ENCODE results near the gene CARD14. TPM values are rescaled to one million over a fixed set of nuclear protein-coding genes. Genes with fewer than 3 reads are reported as not detected.

The CARD14 gene
- total RNA-seq, 1 donor from 2014 or later: 0.60 TPM

DNA sequence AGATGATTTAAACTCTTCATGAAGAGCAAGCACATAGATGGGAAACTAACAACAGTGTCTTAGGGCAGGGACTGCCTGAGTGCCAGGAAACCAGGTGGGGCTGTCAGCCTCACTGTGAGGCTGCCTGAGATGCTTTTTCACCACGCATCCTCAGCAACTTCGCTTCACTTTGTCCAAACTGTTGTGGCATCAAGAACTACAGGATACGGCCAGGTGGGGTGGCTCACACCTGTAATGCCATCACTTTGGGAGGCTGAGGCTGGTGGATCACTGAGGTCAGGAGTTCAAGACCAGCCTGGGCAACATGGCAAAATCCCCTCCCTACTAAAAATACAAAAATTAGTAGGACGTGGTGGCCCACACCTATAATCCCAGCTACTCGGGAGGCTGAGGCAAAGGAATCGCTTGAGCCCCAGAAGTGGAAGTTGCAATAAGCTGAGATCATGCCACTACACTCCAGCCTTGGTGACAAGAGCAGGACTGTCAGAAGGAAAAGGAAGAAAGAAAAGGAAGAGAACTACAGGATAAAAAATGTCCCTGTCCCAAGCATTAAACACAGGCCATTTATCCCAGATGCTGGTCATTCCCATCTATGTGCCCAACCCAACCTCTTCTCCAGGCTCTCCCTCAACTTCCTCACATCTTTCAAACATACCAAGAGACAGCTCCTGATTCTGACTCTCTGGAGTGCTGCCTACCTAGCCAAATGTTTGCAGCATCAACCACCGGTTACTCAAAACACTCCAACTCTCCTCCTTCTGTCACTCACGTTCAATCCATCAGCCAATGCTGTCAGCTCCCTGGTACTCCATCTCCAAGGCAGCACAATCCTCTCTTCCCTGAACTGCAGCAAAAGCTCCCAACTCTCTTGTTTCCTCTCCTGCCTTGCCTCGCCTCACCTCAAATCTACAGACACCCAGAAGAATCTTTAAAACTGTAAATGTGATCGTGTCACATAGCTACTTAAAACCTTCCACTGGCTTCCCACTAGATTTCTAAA, 24.5 kb upstream of the CARD14 start:
- no peak for TF ChIP-seq EZH2phosphoT487 (IDR thresholded peaks at IDR 0.05)
- TF ChIP-seq, protein P1, sequence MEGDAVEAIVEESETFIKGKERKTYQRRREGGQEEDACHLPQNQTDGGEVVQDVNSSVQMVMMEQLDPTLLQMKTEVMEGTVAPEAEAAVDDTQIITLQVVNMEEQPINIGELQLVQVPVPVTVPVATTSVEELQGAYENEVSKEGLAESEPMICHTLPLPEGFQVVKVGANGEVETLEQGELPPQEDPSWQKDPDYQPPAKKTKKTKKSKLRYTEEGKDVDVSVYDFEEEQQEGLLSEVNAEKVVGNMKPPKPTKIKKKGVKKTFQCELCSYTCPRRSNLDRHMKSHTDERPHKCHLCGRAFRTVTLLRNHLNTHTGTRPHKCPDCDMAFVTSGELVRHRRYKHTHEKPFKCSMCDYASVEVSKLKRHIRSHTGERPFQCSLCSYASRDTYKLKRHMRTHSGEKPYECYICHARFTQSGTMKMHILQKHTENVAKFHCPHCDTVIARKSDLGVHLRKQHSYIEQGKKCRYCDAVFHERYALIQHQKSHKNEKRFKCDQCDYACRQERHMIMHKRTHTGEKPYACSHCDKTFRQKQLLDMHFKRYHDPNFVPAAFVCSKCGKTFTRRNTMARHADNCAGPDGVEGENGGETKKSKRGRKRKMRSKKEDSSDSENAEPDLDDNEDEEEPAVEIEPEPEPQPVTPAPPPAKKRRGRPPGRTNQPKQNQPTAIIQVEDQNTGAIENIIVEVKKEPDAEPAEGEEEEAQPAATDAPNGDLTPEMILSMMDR (IDR thresholded peaks at IDR 0.05): no peak
- H3K9me3 ChIP-seq (ENCODE audit: low read depth): no peaks in the 10 kb centered on the region
- peak overlapping the region; percentile 92 for H3K4me3 Mint-ChIP-seq
- H3K27ac Mint-ChIP-seq: peak overlapping the region; percentile 31
- peak overlapping the region; percentile 93 for H3K4me2 ChIP-seq
- H3K9ac ChIP-seq: peak overlapping the region; percentile 81
- peaks cover 4% of the 10 kb centered on the region for H3K27me3 Mint-ChIP-seq (ENCODE audit: insufficient read depth, low read depth)
- H2AFZ ChIP-seq (replicated peaks): no peak overlapping the region
- no peaks in the 10 kb centered on the region for H3K9me3 Mint-ChIP-seq
- H4K20me1 ChIP-seq (ENCODE audit: low read depth): peaks cover 50% of the 10 kb centered on the region
- no peak overlapping the region for H3K27ac ChIP-seq
- no peak for DNase-seq (ENCODE audit: low spot score)
- peaks cover 11% of the 10 kb centered on the region for H3K36me3 ChIP-seq
- H3F3A ChIP-seq (ENCODE audit: low read depth): peaks cover 24% of the 10 kb centered on the region
- no peaks in the 10 kb centered on the region for H3K27me3 ChIP-seq
- H3K36me3 Mint-ChIP-seq: peaks cover 16% of the 10 kb centered on the region
- peaks cover 69% of the 10 kb centered on the region for H3K79me2 ChIP-seq (ENCODE audit: low read depth)
- H3K4me1 ChIP-seq: peaks cover 32% of the 10 kb centered on the region
- peaks cover 49% of the 10 kb centered on the region for H3K4me1 Mint-ChIP-seq
- peak overlapping the region; percentile 90 for H3K4me3 ChIP-seq

DNA sequence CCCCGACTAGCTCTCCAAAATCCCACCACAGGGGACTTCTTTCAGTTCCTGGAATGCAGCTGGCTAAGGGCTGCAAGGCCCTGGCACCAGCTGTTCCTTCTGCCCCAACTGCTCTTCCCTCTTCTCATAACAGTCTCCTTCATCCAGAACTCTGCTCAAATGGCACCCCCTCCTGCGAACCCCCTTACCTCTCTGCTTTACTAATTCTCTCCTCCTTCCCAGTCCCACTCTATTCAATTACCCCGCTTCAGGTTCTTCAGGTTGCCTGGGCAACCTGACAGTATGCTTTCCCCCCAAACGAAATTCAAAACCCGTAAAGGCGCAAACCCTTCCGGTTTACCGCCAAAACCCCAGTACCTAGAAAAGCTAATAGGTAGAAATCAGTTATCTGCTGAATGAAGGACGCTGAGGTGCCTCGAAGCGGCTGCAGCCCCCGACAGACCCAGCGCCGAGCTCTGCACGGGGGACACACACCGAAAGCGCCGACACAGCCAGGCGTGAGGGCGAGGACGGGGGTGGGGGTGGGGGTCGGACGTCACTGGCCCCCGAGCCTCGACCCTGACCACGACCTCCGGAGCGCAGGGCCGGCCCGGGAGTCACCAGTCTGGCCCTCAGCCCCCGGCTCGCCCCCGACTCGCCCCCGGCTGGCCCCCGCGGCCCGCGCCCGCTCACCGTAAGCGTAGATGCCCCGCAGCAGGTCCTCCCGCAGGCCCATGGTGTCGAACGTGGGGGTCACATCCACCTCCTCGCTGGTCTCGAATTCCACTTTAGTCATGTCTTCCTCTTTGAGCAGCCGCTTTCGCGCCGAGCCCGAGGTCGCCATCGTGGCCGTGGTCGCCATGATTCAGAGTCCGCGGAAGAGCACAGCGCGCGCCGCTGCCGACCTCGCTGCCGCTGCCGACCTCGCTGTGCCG, 23.5 kb upstream of the CARD14 start:
- Mint-ChIP-seq H3K27me3 (ENCODE audit: insufficient read depth, low read depth) (peaks cover 4% of the 10 kb centered on the region), H3K36me3 (peaks cover 12% of the 10 kb centered on the region), H3K9me3 (no peaks in the 10 kb centered on the region), H3K4me1 (peaks cover 49% of the 10 kb centered on the region), H3K4me3 (peak overlapping the region; percentile 99), H3K27ac (peak overlapping the region; percentile 31)
- no peak for TF ChIP-seq EZH2 (IDR thresholded peaks at IDR 0.05)
- H3K9ac ChIP-seq: peak overlapping the region; percentile 81
- peak overlapping the region; percentile 90 for H3K4me3 ChIP-seq
- H2AFZ ChIP-seq (replicated peaks): peak overlapping the region; percentile 5
- peak overlapping the region; percentile 93 for H3K4me2 ChIP-seq
- peaks cover 32% of the 10 kb centered on the region for H3K4me1 ChIP-seq
- no peaks in the 10 kb centered on the region for H3K27me3 ChIP-seq
- H3F3A ChIP-seq (ENCODE audit: low read depth): peaks cover 22% of the 10 kb centered on the region
- peak; percentile 75 for DNase-seq (ENCODE audit: low spot score)
- no peaks in the 10 kb centered on the region for H3K9me3 ChIP-seq (ENCODE audit: low read depth)
- H4K20me1 ChIP-seq (ENCODE audit: low read depth): peaks cover 50% of the 10 kb centered on the region
- peaks cover 69% of the 10 kb centered on the region for H3K79me2 ChIP-seq (ENCODE audit: low read depth)
- peaks cover 2% of the 10 kb centered on the region for H3K36me3 ChIP-seq
- H3K27ac ChIP-seq: no peak overlapping the region

DNA sequence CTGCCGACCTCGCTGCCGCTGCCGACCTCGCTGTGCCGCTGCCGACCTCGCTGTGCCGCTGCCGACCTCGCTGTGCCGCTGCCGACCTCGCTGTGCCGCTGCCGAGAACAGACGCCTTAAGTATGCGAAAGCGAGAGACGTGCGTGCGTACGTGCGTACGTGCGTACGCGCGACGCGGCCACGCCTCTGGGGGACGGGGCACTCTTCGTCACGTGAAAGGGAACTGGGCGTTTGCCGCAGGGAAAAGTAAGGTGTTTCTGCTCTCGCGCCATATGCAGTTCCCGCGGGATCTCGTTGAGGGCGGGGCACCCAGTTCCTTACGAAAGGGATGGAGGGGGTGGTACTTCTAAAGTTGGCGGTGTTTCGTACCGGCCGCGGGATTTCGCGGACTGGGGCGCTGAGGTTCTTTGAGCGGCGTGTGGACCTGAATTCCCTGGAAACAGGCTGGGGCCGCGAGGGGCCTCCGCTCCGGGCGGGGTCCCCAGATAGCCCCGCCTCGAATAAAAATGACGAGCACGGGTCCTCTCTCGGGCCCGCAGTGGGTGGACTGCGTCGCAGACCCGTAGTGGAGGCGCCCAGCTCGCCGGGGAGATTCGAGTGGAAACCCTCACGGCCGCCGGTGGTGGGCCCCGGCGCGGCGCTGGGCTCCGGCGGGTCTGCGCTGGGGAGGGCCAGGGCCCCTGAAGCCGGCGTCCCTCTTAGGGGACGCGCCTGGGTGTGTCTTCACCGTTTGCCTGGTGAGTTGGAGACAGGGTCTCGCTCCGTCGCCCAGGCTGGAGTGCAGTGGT, 22.6 kb upstream of the CARD14 start, which contains the start of gene EIF4A3:
Gene EIF4A3, minus strand, starts transcription at position 94 of the 788 bp plus-strand sequence. CDS start 167 bp downstream, outside the sequence.
- peaks cover 4% of the 10 kb centered on the region for H3K27me3 Mint-ChIP-seq (ENCODE audit: insufficient read depth, low read depth)
- Histone ChIP-seq H2AFZ (replicated peaks) (peak within 1 kb of the TSS; percentile 43), H4K20me1 (ENCODE audit: low read depth) (peaks cover 45% of the 10 kb centered on the region), H3K27ac (no peak within 1 kb of the TSS), H3K4me1 (peaks cover 24% of the 10 kb centered on the region), H3K27me3 (no peaks in the 10 kb centered on the region), H3K9ac (peak within 1 kb of the TSS; percentile 90), H3K36me3 (no peaks in the 10 kb centered on the region), H3K4me3 (peak within 1 kb of the TSS; percentile 90), H3K4me2 (peak within 1 kb of the TSS; percentile 93), H3F3A (ENCODE audit: low read depth) (peaks cover 22% of the 10 kb centered on the region), H3K79me2 (ENCODE audit: low read depth) (peaks cover 65% of the 10 kb centered on the region), H3K9me3 (ENCODE audit: low read depth) (no peaks in the 10 kb centered on the region)
- H3K4me1 Mint-ChIP-seq: peaks cover 43% of the 10 kb centered on the region
- peaks cover 6% of the 10 kb centered on the region for H3K36me3 Mint-ChIP-seq
- TF ChIP-seq EZH2 (IDR thresholded peaks at IDR 0.05): no peak
- no peak for TF ChIP-seq EZH2phosphoT487 (IDR thresholded peaks at IDR 0.05)
- TF ChIP-seq, protein P1 (IDR thresholded peaks at IDR 0.05): no peak
- peak within 1 kb of the TSS; percentile 94 for H3K27ac Mint-ChIP-seq
- DNase-seq (ENCODE audit: low spot score): peak; percentile 99
- no peaks in the 10 kb centered on the region for H3K9me3 Mint-ChIP-seq
- peak within 1 kb of the TSS; percentile 99 for H3K4me3 Mint-ChIP-seq
